ENCODE results near the gene MIF4GD. TPM values are rescaled to one million over a fixed set of nuclear protein-coding genes. Genes with fewer than 3 reads are reported as not detected.

MIF4GD gene
- total RNA-seq, 1 donor from 2014 or later = 11.5 TPM

GRCh38 chr17:75231071-75231470, 40.0 kb downstream of the MIF4GD start:
- no peak for DNase-seq (ENCODE audit: low spot score in 2 of 2, unreplicated experiment in 2 of 2)
- no peak overlapping the region for H3K27ac Mint-ChIP-seq
- no peaks in the 10 kb centered on the region for H3K4me1 Mint-ChIP-seq
- H3K36me3 Mint-ChIP-seq = peaks cover 30% of the 10 kb centered on the region
- no peak overlapping the region for H3K4me3 Mint-ChIP-seq
- no peaks in the 10 kb centered on the region for H3K27me3 Mint-ChIP-seq (ENCODE audit: low read depth)
- no peaks in the 10 kb centered on the region for H3K9me3 Mint-ChIP-seq
- no peak for TF ChIP-seq CTCF (IDR thresholded peaks at IDR 0.05; ENCODE audit: unreplicated experiment)

- DNase-seq (ENCODE audit: low spot score in 2 of 2, unreplicated experiment in 2 of 2) = no peak
- no peaks in the 10 kb centered on the region for H3K9me3 Mint-ChIP-seq
- H3K4me3 Mint-ChIP-seq = no peak overlapping the region
- no peaks in the 10 kb centered on the region for H3K4me1 Mint-ChIP-seq
- no peak overlapping the region for H3K27ac Mint-ChIP-seq
- H3K36me3 Mint-ChIP-seq = peaks cover 31% of the 10 kb centered on the region
- no peak for TF ChIP-seq CTCF (IDR thresholded peaks at IDR 0.05; ENCODE audit: unreplicated experiment)
- no peaks in the 10 kb centered on the region for H3K27me3 Mint-ChIP-seq (ENCODE audit: low read depth)
Measured at GRCh38 chr17:75228847-75229246, 42.2 kb downstream of the MIF4GD start.

GRCh38 chr17:75228305-75228704, 42.7 kb downstream of the MIF4GD start:
- H3K4me3 Mint-ChIP-seq = no peak overlapping the region
- no peaks in the 10 kb centered on the region for H3K4me1 Mint-ChIP-seq
- H3K9me3 Mint-ChIP-seq = no peaks in the 10 kb centered on the region
- H3K36me3 Mint-ChIP-seq = peaks cover 31% of the 10 kb centered on the region
- no peak for DNase-seq (ENCODE audit: low spot score in 2 of 2, unreplicated experiment in 2 of 2)
- no peak for TF ChIP-seq CTCF (IDR thresholded peaks at IDR 0.05; ENCODE audit: unreplicated experiment)
- H3K27ac Mint-ChIP-seq = no peak overlapping the region
- H3K27me3 Mint-ChIP-seq (ENCODE audit: low read depth) = no peaks in the 10 kb centered on the region

GRCh38 chr17:75227729-75228128, 43.3 kb downstream of the MIF4GD start:
- Mint-ChIP-seq H3K9me3 (no peaks in the 10 kb centered on the region), H3K4me1 (no peaks in the 10 kb centered on the region), H3K36me3 (peaks cover 30% of the 10 kb centered on the region), H3K27ac (no peak overlapping the region), H3K4me3 (no peak overlapping the region), H3K27me3 (ENCODE audit: low read depth) (no peaks in the 10 kb centered on the region)
- no peak for DNase-seq (ENCODE audit: low spot score in 2 of 2, unreplicated experiment in 2 of 2)
- TF ChIP-seq CTCF (IDR thresholded peaks at IDR 0.05; ENCODE audit: unreplicated experiment) = no peak

GRCh38 chr17:75225016-75225415, 46.0 kb downstream of the MIF4GD start:
- TF ChIP-seq CTCF (IDR thresholded peaks at IDR 0.05; ENCODE audit: unreplicated experiment) = no peak
- Mint-ChIP-seq H3K9me3 (no peaks in the 10 kb centered on the region), H3K27me3 (ENCODE audit: low read depth) (no peaks in the 10 kb centered on the region), H3K36me3 (peaks cover 32% of the 10 kb centered on the region), H3K4me3 (no peak overlapping the region), H3K27ac (no peak overlapping the region), H3K4me1 (no peaks in the 10 kb centered on the region)
- no peak for DNase-seq (ENCODE audit: low spot score in 2 of 2, unreplicated experiment in 2 of 2)

- Mint-ChIP-seq H3K4me1 (no peaks in the 10 kb centered on the region), H3K9me3 (no peaks in the 10 kb centered on the region), H3K27me3 (ENCODE audit: low read depth) (no peaks in the 10 kb centered on the region), H3K4me3 (no peak overlapping the region), H3K27ac (no peak overlapping the region), H3K36me3 (peaks cover 34% of the 10 kb centered on the region)
- TF ChIP-seq CTCF (IDR thresholded peaks at IDR 0.05; ENCODE audit: unreplicated experiment) = no peak
- DNase-seq (ENCODE audit: low spot score in 2 of 2, unreplicated experiment in 2 of 2) = no peak
Measured at GRCh38 chr17:75219815-75220214, 51.2 kb downstream of the MIF4GD start.

Data from mesothelial cell of epicardium (in vitro differentiated cells).